Stimulated activated CD4-positive, alpha-beta T cell treated with anti-CD3 and anti-CD28 coated beads, Interleukin-15, amount 100 ng/mL, for 48 hours (primary cell): ENCODE data around the gene AFAP1.

ENCODE experiments used
- DNase-seq, 2 donors: peaks; one replicate each; pipeline ENCODE4 v3.0.0-alpha.2; 2020; ENCODE audit warnings: low read depth in 2 of 2

Gene AFAP1

DNA sequence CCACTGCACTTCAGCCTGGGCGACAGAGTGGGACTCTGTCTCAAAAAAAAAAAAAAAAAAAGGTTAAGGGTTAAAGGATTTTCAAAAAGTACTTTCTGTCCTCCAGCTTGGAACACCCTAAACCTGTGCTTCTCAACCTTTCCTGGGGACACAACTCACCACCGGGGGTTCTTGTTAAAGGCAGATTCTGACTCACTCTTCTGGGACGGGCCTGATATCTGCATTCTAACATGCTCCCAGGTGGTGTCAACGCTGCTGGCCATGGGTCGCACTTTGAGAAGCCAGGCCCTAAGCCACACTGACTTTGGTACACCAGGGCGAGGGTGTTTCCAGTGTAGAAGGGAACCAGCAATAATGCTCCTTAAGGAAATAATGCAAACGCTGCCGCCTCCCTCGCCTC, 46.1 kb downstream of the AFAP1 start:
- DNase-seq: no peak

DNA sequence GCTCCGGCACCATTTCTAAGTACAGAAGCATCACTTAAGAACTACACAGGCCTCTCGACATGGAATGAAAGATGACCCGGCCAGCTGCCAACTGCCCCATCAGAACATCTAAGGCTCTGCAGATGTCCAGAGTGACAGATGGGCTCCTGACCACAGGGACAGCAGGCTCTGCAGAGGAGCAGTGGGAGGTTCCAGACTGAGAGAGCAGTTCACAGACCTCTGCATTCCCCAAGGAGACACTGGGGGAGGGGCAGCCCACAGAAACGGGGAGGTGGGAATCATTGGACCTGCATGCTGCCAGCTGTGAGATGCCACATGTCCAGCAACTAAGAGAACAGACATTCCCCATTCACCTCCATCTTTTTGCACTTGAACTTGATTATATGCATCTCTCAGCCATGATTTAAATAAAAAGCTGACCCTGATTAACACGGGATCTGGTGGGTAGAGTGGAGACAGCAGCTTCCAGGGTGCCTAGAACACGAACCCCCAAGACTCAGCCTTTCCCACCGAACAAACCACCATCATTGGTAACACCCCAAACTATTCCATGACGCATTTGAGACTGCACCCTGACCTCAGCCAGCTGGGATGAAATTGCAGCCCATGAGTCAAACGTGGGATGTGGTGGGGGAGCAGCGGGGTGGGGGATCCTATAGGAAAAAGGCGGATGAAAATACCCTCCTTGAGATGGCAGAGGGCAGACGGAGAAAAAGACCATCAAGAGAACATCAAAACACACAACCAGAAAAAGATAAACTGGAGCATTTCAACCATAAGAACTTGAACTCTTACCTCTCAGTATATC, 47.2 kb downstream of the AFAP1 start:
- no peak for DNase-seq

GRCh38 chr4:7890635-7891393, 48.8 kb downstream of the AFAP1 start:
- no peak for DNase-seq

GRCh38 chr4:7887436-7887835, 52.2 kb downstream of the AFAP1 start:
- no peak for DNase-seq

DNA sequence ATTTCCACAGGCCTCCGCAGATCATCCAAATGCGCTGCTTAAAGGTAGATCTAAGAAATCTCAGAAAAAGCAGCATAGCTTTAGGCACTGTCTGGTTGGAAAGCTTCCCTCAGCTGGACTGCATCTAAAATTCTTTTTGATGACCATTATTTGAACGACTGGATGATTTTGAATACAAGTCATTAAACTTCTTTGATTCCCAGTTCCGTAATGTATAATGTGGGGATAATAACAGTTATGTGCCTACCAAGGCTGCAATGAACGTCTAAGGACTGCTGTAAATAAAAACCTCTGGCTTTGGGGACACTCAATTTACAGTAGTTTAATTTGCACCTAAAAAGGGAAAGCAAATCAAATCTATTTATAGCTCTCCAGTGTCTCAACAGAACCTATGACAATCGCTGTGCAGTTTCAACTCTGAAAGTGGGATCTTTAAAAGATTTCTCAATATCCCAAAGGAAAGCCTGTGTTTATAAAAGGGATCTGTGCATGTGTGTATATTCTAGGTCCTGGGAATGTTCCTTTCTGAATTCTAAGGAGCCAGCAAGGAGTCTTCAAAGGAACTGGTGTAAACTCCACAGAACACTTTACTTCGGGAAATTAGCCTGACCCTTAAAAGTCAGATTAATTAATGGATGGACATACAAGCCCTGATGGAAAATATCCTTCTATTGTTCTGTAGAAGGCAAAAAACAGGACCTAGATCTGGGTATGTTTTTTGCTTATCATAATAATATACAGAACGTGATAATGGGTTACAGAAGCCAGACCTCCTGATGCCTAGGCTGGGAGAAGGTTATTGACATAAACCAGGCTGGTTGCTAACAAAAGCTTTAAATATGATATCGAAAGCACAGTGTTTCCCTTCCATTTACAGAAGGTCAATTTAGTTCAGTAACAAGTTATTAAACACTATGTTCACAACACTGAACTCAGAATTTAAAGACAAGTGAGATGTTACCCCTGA, 53.4 kb downstream of the AFAP1 start:
- DNase-seq: no peak

- no peak for DNase-seq
Observed at GRCh38 chr4:7885216-7886006, 54.2 kb downstream of the AFAP1 start.

DNA sequence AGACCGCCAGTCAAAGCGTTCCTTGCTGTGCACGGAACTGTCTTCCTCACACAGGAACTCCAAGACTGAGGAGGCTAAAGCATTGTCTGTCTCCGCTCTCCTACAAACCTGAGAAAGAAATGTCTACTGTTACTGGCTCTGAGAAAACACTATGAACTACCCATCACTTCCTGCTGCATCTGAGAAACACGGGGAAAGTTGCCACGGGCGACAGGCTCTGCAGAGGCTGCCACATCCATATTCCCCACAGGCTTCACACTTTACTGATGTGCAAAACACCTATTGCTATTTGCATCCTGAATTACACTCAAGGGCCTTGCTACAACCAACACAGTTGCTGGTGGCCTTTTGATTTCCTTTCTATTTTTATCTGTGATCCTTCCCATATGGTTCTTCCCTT, 59.0 kb downstream of the AFAP1 start:
- DNase-seq: no peak

DNA sequence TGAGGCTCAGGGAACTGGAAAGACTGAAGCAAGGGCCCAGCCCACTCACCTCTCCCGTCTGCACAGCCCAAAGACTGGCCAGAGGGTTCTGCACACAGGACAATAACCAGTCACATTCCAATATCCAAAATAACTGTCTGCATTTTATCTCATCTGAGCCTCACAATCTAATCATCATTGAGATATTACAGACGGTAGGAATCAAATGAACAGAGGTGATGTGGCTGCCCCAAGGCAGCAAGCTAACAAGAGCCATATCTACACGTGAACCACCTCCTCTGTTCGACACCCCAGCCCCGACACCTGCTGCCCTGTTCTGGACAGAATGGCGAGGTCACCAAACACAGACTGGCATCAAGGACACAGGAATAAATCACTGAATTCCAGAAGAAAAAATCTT, 60.5 kb downstream of the AFAP1 start:
- no peak for DNase-seq

DNA sequence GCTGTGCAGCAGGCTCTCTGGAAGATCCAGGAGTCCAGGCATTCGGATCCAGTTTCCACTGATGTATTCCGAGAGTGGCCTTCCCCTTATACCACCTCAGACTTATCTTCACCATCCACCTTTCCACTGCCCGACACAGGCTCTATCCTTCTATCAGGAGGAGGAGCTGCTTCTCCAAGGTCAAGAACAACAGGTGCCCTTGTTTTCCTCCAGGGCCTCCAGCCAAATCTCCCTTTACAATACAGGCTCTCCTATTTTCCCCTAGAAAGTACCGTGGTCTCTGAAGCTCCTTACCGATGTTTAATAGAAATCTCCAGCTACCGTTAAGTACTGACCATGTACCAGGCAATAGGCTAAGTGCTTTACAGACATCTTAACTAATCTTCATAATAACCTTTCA, 61.3 kb downstream of the AFAP1 start:
- no peak for DNase-seq

- DNase-seq: no peak
Observed at GRCh38 chr4:7877176-7877575, 62.5 kb downstream of the AFAP1 start.

GRCh38 chr4:7876201-7876875, 63.3 kb downstream of the AFAP1 start:
- DNase-seq: no peak

GRCh38 chr4:7874838-7875237, 64.8 kb downstream of the AFAP1 start:
- DNase-seq: no peak

- DNase-seq: no peak
Observed at GRCh38 chr4:7873881-7874280, 65.8 kb downstream of the AFAP1 start.

GRCh38 chr4:7872264-7872771, 67.3 kb downstream of the AFAP1 start:
- DNase-seq: no peak

DNA sequence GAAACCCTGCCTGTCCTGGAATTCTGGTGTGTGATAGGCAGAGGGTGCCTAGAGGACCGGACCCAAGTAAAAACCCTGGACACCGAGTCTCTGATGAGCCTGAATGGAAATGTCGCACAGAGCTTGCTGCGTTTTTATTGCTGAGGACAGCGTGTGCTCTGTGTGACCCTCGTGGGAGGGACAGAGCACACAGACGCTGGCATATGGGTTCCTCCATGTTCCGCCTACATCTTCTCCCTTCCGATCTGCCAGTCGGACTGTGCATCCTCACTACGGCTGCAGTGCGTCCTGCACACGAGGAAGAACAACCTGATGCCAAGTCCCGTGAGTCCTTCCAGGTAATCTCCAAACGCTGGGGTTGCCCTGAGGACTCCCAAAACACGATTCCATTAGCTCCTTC, 68.3 kb downstream of the AFAP1 start:
- DNase-seq: no peak

GRCh38 chr4:7868892-7869471, 70.7 kb downstream of the AFAP1 start:
- no peak for DNase-seq

- no peak for DNase-seq
Observed at GRCh38 chr4:7868436-7868775, 71.3 kb downstream of the AFAP1 start.

DNA sequence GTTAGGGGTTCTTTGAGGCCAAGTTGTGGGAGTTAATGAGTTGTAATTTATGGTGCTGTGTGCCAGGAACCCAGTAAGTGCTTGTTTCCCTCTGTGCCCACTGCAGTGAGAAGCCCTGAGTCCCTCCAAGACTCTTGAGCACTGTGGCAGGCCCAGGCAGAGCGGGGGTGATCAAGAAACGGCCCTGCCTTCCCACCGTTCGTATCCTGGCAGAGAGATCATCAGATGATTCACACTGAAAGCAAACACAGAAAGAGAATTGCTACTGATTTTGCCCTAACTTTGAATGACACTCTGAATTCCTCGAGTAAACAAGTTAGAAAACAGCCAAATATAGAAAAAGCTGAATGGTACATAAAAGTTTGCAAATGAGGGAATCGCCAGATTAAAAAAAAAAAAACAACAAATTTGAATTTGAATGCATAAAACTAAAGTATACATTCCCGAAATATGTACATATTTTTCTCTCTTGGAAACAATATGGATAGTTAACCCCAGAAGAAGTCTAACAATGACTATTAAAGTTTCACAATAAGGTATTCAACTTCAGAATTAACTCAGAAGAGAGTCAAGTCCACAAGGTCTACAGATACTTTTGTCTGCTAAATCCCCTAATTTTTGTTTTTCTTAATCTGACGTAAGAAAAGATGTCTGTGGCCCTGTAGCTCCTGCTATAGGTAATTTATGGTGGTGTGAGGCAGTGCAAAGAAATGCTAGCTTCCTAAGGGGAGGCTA, 71.8 kb downstream of the AFAP1 start:
- DNase-seq: no peak

- no peak for DNase-seq
Observed at GRCh38 chr4:7867191-7867590, 72.5 kb downstream of the AFAP1 start.

DNA sequence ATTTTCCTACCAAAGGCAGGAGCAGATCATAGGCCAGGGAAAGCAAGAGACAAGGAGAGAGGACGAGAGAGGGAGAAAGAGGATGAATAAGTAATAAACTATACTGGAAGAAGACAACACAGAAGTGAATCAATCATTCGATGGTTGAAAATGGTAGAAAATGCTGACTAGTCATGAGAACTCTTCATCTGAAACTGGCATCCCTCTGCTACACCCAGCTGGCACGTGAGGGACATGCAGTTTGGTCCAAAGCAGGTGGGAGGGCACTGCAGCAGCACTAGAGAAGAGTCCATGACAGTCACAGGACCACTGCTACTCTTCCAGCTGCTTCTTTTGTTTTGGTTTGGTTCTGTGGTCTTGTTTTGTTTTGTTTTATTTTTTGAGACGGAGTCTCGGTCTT, 74.1 kb downstream of the AFAP1 start:
- DNase-seq: no peak
